ENCODE results near the gene FGF19.

GRCh38 chr11:69667619-69668604 lies 35.9 kb downstream of the FGF19 start:
- TF ChIP-seq CEBPB (IDR thresholded peaks at IDR 0.05): no peak
- TF ChIP-seq TAF1 (IDR thresholded peaks at IDR 0.05; ENCODE audit: low read depth): no peak
- no peak for TF ChIP-seq NFIC (IDR thresholded peaks at IDR 0.05)
- TF ChIP-seq ZBTB7A (IDR thresholded peaks at IDR 0.05; ENCODE audit: low read depth): no peak
- TF ChIP-seq RAD21 (IDR thresholded peaks at IDR 0.05; ENCODE audit: low read depth): no peak
- TF ChIP-seq YY1 (IDR thresholded peaks at IDR 0.05; ENCODE audit: low read depth): no peak
- TF ChIP-seq EGR1 (IDR thresholded peaks at IDR 0.05): no peak
- TF ChIP-seq, protein P1, sequence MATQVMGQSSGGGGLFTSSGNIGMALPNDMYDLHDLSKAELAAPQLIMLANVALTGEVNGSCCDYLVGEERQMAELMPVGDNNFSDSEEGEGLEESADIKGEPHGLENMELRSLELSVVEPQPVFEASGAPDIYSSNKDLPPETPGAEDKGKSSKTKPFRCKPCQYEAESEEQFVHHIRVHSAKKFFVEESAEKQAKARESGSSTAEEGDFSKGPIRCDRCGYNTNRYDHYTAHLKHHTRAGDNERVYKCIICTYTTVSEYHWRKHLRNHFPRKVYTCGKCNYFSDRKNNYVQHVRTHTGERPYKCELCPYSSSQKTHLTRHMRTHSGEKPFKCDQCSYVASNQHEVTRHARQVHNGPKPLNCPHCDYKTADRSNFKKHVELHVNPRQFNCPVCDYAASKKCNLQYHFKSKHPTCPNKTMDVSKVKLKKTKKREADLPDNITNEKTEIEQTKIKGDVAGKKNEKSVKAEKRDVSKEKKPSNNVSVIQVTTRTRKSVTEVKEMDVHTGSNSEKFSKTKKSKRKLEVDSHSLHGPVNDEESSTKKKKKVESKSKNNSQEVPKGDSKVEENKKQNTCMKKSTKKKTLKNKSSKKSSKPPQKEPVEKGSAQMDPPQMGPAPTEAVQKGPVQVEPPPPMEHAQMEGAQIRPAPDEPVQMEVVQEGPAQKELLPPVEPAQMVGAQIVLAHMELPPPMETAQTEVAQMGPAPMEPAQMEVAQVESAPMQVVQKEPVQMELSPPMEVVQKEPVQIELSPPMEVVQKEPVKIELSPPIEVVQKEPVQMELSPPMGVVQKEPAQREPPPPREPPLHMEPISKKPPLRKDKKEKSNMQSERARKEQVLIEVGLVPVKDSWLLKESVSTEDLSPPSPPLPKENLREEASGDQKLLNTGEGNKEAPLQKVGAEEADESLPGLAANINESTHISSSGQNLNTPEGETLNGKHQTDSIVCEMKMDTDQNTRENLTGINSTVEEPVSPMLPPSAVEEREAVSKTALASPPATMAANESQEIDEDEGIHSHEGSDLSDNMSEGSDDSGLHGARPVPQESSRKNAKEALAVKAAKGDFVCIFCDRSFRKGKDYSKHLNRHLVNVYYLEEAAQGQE (IDR thresholded peaks at IDR 0.05; ENCODE audit: low read depth): no peak

Data from Ishikawa (cell line).